Osteocyte (in vitro differentiated cells): Measurements from ENCODE around the gene CARNS1. TPM values are rescaled to one million over a fixed set of nuclear protein-coding genes. Genes with fewer than 3 reads are reported as not detected.

Experiments
- DNase-seq: peaks from one replicate; pipeline ENCODE4 v3.0.0; 2021; ENCODE audit warnings: mixed read lengths; ENCODE audit not compliant: unreplicated experiment; ENCODE audit errors: extremely low spot score
- H3K27ac Mint-ChIP-seq: one replicate; pipeline ENCODE4 v1.8.0; 2021; ENCODE audit warnings: mild to moderate bottlenecking, mixed read lengths; ENCODE audit not compliant: unreplicated experiment
- H3K27me3 Mint-ChIP-seq: one replicate; pipeline ENCODE4 v1.8.0; 2021; ENCODE audit warnings: mixed read lengths; ENCODE audit not compliant: unreplicated experiment
- H3K36me3 Mint-ChIP-seq: one replicate; pipeline ENCODE4 v1.8.0; 2021; ENCODE audit warnings: mixed read lengths; ENCODE audit not compliant: unreplicated experiment
- H3K4me1 Mint-ChIP-seq: one replicate; pipeline ENCODE4 v1.8.0; 2021; ENCODE audit warnings: mixed read lengths; ENCODE audit not compliant: unreplicated experiment
- H3K4me3 Mint-ChIP-seq: one replicate; pipeline ENCODE4 v1.8.0; 2021; ENCODE audit warnings: mild to moderate bottlenecking, moderate library complexity, mixed read lengths; ENCODE audit not compliant: unreplicated experiment
- H3K9me3 Mint-ChIP-seq: one replicate; pipeline ENCODE4 v1.8.0; 2021; ENCODE audit warnings: mixed read lengths; ENCODE audit not compliant: unreplicated experiment
- total RNA-seq: library from RNA; stranded (reverse); gene quantifications from 2 replicates; pipeline ENCODE4 v1.2.1, GENCODE V29; 2021
- TF ChIP-seq, protein P1 (sequence below): fragments of 200-600 bp; sonication (generic); IDR thresholded peaks from 2 replicates; pipeline ENCODE4 v1.5.0; 2021; ENCODE audit warnings: antibody characterized with exemption, mild to moderate bottlenecking, moderate library complexity

Gene CARNS1
- total RNA-seq, 1 donor from 2014 or later, result 0.27 TPM

DNA sequence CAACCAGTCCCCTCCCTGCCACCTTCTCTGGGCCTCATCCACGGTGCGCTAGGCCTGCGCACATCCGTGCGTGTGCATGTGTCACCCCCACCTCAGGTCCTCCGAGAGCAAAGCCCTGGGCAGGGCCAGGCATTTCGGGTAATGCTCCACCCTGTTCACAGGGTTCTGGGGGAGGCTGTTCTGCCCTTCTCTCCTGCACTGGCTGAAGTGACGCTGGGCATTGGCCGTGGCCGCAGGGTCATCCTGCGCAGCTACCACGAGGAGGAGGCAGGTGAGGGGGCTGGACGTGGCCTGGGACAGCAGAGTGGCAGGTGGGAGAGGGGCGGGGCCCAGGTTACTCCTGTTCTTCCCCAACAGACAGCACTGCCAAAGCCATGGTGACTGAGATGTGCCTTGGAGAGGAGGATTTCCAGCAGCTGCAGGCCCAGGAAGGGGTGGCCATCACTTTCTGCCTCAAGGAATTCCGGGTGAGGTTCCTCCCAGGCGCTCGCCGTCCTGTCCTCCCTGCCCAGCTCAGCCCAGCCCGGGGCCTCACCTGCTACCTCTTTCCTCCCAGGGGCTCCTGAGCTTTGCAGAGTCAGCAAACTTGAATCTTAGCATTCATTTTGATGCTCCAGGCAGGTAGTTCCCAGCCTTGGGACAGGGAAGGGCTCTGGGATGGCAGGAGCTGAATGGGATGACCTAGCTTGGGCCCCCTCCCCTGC is 19.8 kb upstream of the CARNS1 start:
- Mint-ChIP-seq H3K9me3 (no peaks in the 10 kb centered on the region), H3K36me3 (peaks cover 14% of the 10 kb centered on the region), H3K27me3 (no peaks in the 10 kb centered on the region), H3K4me1 (peaks cover 32% of the 10 kb centered on the region), H3K4me3 (no peak overlapping the region), H3K27ac (no peak overlapping the region)
- TF ChIP-seq, protein P1, sequence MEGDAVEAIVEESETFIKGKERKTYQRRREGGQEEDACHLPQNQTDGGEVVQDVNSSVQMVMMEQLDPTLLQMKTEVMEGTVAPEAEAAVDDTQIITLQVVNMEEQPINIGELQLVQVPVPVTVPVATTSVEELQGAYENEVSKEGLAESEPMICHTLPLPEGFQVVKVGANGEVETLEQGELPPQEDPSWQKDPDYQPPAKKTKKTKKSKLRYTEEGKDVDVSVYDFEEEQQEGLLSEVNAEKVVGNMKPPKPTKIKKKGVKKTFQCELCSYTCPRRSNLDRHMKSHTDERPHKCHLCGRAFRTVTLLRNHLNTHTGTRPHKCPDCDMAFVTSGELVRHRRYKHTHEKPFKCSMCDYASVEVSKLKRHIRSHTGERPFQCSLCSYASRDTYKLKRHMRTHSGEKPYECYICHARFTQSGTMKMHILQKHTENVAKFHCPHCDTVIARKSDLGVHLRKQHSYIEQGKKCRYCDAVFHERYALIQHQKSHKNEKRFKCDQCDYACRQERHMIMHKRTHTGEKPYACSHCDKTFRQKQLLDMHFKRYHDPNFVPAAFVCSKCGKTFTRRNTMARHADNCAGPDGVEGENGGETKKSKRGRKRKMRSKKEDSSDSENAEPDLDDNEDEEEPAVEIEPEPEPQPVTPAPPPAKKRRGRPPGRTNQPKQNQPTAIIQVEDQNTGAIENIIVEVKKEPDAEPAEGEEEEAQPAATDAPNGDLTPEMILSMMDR, result no peak
- DNase-seq, result peak; percentile 81

- H3K9me3 Mint-ChIP-seq, result no peaks in the 10 kb centered on the region
- no peak overlapping the region for H3K27ac Mint-ChIP-seq
- no peak for DNase-seq
- peaks cover 29% of the 10 kb centered on the region for H3K4me1 Mint-ChIP-seq
- peaks cover 14% of the 10 kb centered on the region for H3K36me3 Mint-ChIP-seq
- H3K27me3 Mint-ChIP-seq, result no peaks in the 10 kb centered on the region
- TF ChIP-seq, protein P1, result no peak
- H3K4me3 Mint-ChIP-seq, result no peak overlapping the region
Measured at GRCh38 chr11:67396259-67396581, 19.3 kb upstream of the CARNS1 start.

GRCh38 chr11:67396587-67397389 is 18.7 kb upstream of the CARNS1 start:
- peak; percentile 75 for DNase-seq
- Mint-ChIP-seq H3K27ac (no peak overlapping the region), H3K9me3 (no peaks in the 10 kb centered on the region), H3K36me3 (peaks cover 14% of the 10 kb centered on the region), H3K4me3 (no peak overlapping the region), H3K4me1 (peaks cover 27% of the 10 kb centered on the region), H3K27me3 (no peaks in the 10 kb centered on the region)
- TF ChIP-seq, protein P1, result no peak

- no peak overlapping the region for H3K4me3 Mint-ChIP-seq
- TF ChIP-seq, protein P1, result no peak
- H3K9me3 Mint-ChIP-seq, result no peaks in the 10 kb centered on the region
- no peak overlapping the region for H3K27ac Mint-ChIP-seq
- H3K27me3 Mint-ChIP-seq, result no peaks in the 10 kb centered on the region
- H3K4me1 Mint-ChIP-seq, result peaks cover 27% of the 10 kb centered on the region
- DNase-seq, result no peak
- peaks cover 14% of the 10 kb centered on the region for H3K36me3 Mint-ChIP-seq
Measured at GRCh38 chr11:67397536-67397935, 17.9 kb upstream of the CARNS1 start.

- TF ChIP-seq, protein P1, result no peak
- Mint-ChIP-seq H3K9me3 (no peaks in the 10 kb centered on the region), H3K4me1 (peaks cover 25% of the 10 kb centered on the region), H3K27me3 (no peaks in the 10 kb centered on the region), H3K4me3 (no peak overlapping the region), H3K27ac (no peak overlapping the region), H3K36me3 (peaks cover 14% of the 10 kb centered on the region)
- DNase-seq, result no peak
Measured at GRCh38 chr11:67397986-67398660, 17.4 kb upstream of the CARNS1 start.
